Measurements from ENCODE around the gene PLVAP. TPM values are rescaled to one million over a fixed set of nuclear protein-coding genes. Genes with fewer than 3 reads are reported as not detected.
A peak's percentile ranks its signal among the peaks of the same experiment; 100 is the strongest.

Gene PLVAP
- total and polyA plus RNA-seq, 2 donors (not counting 3 experiments of a cell fraction or from before 2014, with no cell fraction given): 5.7 to 16.9 TPM

DNA sequence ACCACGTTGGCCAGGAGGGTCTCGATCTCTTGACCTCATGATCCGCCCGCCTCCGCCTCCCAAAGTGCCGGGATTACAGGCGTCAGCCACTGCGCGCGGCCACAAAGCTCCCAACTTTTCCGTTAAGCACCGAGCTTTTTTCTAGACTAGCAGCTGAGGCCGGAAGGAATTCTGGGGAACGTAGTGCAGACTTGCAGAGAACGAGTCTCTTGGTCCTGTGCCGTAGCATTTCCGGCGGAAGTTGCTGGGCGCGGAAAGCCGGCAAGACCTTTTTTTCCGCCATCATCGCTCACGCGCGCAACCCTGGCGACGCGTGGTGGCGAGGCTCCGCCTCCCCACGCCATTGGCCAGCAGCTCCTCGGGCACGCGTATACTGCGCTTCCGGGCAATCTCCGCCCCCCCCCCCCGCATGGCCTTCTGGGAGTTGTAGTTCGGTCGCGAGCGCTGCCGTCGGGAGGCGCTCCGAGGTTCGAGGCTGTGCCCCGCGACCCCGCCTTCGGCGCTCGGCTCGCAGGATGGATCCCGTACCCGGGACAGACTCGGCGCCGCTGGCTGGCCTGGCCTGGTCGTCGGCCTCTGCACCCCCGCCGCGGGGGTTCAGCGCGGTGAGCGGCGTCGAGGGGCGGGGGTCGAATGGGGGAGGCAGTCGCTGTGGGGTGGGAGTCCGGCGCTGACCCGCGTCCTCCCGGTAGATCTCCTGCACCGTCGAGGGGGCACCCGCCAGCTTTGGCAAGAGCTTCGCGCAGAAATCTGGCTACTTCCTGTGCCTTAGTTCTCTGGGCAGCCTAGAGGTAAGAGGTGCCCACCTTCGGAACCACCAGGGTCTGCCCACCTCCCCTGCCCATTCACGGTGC is 42.7 kb upstream of the PLVAP start, which contains the start of gene MVB12A:
MVB12A (plus strand) TSS at position 427 of the 854 bp plus-strand sequence; CDS start at position 516, 89 bp downstream.
- H3K9ac ChIP-seq (replicated peaks; ENCODE audit: extremely low read depth, insufficient read depth, low read length): peak within 1 kb of the TSS; percentile 35
- TF ChIP-seq POLR2AphosphoS5 (IDR thresholded peaks at IDR 0.05; ENCODE audit: insufficient read depth, low read depth, low read length) (peak; percentile 69), GATA2 (IDR thresholded peaks at IDR 0.05; ENCODE audit: insufficient read depth, insufficient read length, low read depth, low read length) (no peak), POLR2A (IDR thresholded peaks at IDR 0.05; ENCODE audit: low read depth, low read length) (peak; percentile 60), FOS (IDR thresholded peaks at IDR 0.05; ENCODE audit: borderline replicate concordance, insufficient read depth, low read length) (no peak), JUN (IDR thresholded peaks at IDR 0.05; ENCODE audit: borderline replicate concordance, insufficient read depth, insufficient read length, low read depth) (no peak), EZH2 (IDR thresholded peaks at IDR 0.05; ENCODE audit: borderline replicate concordance, low read depth, low read length, severe bottlenecking) (no peak), MYC (IDR thresholded peaks at IDR 0.05; ENCODE audit: low read depth, low read length) (peak; percentile 21)
- TF ChIP-seq, protein P1, sequence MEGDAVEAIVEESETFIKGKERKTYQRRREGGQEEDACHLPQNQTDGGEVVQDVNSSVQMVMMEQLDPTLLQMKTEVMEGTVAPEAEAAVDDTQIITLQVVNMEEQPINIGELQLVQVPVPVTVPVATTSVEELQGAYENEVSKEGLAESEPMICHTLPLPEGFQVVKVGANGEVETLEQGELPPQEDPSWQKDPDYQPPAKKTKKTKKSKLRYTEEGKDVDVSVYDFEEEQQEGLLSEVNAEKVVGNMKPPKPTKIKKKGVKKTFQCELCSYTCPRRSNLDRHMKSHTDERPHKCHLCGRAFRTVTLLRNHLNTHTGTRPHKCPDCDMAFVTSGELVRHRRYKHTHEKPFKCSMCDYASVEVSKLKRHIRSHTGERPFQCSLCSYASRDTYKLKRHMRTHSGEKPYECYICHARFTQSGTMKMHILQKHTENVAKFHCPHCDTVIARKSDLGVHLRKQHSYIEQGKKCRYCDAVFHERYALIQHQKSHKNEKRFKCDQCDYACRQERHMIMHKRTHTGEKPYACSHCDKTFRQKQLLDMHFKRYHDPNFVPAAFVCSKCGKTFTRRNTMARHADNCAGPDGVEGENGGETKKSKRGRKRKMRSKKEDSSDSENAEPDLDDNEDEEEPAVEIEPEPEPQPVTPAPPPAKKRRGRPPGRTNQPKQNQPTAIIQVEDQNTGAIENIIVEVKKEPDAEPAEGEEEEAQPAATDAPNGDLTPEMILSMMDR (IDR thresholded peaks at IDR 0.05; ENCODE audit: extremely low read depth in 1 of 2, insufficient read depth in 1 of 2, low read depth in 1 of 2, low read length in 2 of 2): no peak
- TF ChIP-seq, protein P2, sequence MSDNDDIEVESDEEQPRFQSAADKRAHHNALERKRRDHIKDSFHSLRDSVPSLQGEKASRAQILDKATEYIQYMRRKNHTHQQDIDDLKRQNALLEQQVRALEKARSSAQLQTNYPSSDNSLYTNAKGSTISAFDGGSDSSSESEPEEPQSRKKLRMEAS (IDR thresholded peaks at IDR 0.05; ENCODE audit: insufficient read depth, insufficient read length): peak; percentile 72
- H3K9me3 ChIP-seq (replicated peaks; ENCODE audit: control insufficient read depth, insufficient read depth, low read length): no peaks in the 10 kb centered on the region
- BruUV-seq (replicated peaks): no TSS peak
- no peaks in the 10 kb centered on the region for H4K20me1 ChIP-seq (replicated peaks; ENCODE audit: control insufficient read depth, extremely low read depth, insufficient read depth, low read length)
- peak within 1 kb of the TSS; percentile 66 to 79 (median 68) for H3K4me3 ChIP-seq (replicated peaks in 1 of 3; ENCODE audit: insufficient read depth in 1 of 3, low read depth in 1 of 3, low read length in 3 of 3)
- DNase-seq (ENCODE audit: low read depth, low spot score): peak; percentile 99
- peak within 1 kb of the TSS; percentile 64 for H3K27ac ChIP-seq (ENCODE audit: insufficient read depth, low read depth, low read length)
- dilution Hi-C loops (cut with MboI; ENCODE audit: extremely low pct_ligation_motif_present, low sequenced_read_pairs) (no loop called here), intact Hi-C loops (cut with micrococcal nuclease) (loop anchor here (1.0 to 2.0 kb wide), 2 partner anchors 25 to 51 kb away; partner anchors contain the start of gene SLC27A1)
- ChIA-PET POLR2A (interaction anchor here (0.5 to 1.0 kb wide), 4 partner anchors 16 to 860 kb away, joined by 3 to 7 read pairs (median 4); no protein-coding TSS in a partner anchor), CTCF (interaction anchor here (0.5 to 1.6 kb wide), 18 partner anchors 10 to 440 kb away, joined by 3 to 12 read pairs (median 4); partner anchors contain the start of genes BST2, CCDC194, DDA1 and MRPL34)
- H3K79me2 ChIP-seq (ENCODE audit: control insufficient read depth, insufficient read depth, low read length): no peaks in the 10 kb centered on the region
- peak within 1 kb of the TSS; percentile 75 for H3K4me2 ChIP-seq (ENCODE audit: insufficient read depth, low read length)
- no peaks in the 10 kb centered on the region for H3K36me3 ChIP-seq (ENCODE audit: control insufficient read depth in 2 of 2, extremely low read depth in 1 of 2, insufficient read depth in 2 of 2, low read length in 2 of 2)
- H3K27me3 ChIP-seq (ENCODE audit: control insufficient read depth in 2 of 2, insufficient read depth in 2 of 2, low read length in 2 of 2): no peaks in the 10 kb centered on the region
- H2AFZ ChIP-seq (ENCODE audit: low read depth, low read length): peak within 1 kb of the TSS; percentile 81
- H3K4me1 ChIP-seq (ENCODE audit: control insufficient read depth, extremely low read depth, insufficient read depth, low read length): peaks cover 14% of the 10 kb centered on the region
- no peaks in the 10 kb centered on the region for H3K9me1 ChIP-seq (replicated peaks; ENCODE audit: control insufficient read depth, extremely low read depth, insufficient read depth, low read length)
- peak; percentile 97 for FAIRE-seq

Measured in endothelial cell of umbilical vein (primary cell).